GM18519 (cell line): ENCODE results near the gene KIAA1191.

Experiments
- ATAC-seq: cut with Tn5 transposase; IDR thresholded peaks from one replicate; pipeline ENCODE4 v1.9.1; 2021; ENCODE audit warnings: mild to moderate bottlenecking, moderate library complexity; ENCODE audit not compliant: unreplicated experiment, low FRiP score

The KIAA1191 gene

GRCh38 chr5:176366232-176366894, 4.8 kb upstream of the KIAA1191 start:
- no peak for ATAC-seq

GRCh38 chr5:176365351-176366231, 4.0 kb upstream of the KIAA1191 start, which contains the start of gene ARL10:
ARL10 (plus strand) TSS chr5:176365487; CDS start chr5:176365564, 77 bp downstream.
- ATAC-seq = peak; percentile 31

DNA sequence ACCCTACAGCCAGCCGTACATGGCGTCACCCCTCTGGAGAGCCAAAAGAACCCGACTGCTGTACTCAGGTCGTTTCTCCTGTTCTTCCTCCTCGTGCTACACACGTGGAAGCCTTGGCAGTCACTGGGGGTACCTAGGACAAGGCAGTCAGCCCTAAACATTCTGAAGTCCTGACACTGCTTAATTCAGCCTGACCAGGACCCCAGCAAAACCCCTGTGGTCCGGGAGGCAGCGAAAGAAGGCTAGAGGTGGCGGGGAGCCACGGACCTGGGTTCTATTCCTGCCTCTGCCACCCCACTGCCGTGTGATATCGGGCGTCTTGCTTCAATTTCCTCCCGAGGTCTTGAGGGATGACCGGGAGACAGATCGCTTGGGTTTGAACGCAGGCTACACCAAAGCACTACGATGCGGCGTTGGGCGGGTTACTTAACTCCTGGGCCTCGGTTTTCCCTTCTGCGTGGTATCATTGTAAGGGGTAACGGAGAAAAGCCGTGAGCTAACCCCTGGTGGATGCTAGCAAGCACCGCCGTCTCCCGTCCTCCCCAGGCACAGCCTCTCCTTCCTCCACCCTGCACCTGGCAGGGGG, 3.3 kb upstream of the KIAA1191 start:
- ATAC-seq = no peak

DNA sequence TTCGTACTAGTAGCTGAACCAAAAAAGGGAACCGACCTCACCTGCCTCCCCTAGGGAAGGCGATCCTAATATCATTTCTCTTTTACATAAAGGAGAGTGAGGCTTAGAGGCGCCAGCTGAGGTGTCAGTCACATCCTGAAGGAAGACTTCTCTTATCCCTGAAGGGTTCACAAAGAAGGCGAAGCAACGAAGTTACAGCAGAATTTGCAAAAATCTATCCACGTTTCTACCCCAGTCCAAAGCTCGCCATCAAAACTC, 598 bp upstream of the KIAA1191 start:
- no peak for ATAC-seq

GRCh38 chr5:176360894-176361436, 599 bp downstream of the KIAA1191 start:
- no peak for ATAC-seq

DNA sequence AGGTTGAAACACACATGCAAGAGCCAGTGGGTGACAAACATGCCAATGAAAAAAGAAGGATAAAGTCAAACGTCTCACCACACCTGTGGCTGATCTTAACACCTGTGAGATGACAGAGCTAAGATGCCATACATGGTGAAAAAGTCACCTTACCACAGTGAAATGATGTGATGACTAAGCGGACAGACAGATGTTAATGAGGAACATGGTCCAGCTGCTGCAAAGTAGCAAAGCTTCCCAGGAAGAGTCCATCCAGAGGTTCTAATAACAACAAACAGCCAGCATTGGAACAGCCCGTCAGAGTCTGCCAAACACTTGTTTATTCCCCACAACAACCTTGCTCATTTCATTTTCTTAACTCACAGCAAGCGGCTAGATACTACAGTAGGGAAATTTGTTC, 1.9 kb downstream of the KIAA1191 start:
- no peak for ATAC-seq

- no peak for ATAC-seq
These were observed 5.4 kb downstream of the KIAA1191 start for GRCh38 chr5:176356179-176356566.

- ATAC-seq = no peak
These were observed 6.0 kb downstream of the KIAA1191 start for GRCh38 chr5:176355400-176356178.

- ATAC-seq = no peak
These were observed 8.0 kb downstream of the KIAA1191 start for GRCh38 chr5:176353533-176353932.

DNA sequence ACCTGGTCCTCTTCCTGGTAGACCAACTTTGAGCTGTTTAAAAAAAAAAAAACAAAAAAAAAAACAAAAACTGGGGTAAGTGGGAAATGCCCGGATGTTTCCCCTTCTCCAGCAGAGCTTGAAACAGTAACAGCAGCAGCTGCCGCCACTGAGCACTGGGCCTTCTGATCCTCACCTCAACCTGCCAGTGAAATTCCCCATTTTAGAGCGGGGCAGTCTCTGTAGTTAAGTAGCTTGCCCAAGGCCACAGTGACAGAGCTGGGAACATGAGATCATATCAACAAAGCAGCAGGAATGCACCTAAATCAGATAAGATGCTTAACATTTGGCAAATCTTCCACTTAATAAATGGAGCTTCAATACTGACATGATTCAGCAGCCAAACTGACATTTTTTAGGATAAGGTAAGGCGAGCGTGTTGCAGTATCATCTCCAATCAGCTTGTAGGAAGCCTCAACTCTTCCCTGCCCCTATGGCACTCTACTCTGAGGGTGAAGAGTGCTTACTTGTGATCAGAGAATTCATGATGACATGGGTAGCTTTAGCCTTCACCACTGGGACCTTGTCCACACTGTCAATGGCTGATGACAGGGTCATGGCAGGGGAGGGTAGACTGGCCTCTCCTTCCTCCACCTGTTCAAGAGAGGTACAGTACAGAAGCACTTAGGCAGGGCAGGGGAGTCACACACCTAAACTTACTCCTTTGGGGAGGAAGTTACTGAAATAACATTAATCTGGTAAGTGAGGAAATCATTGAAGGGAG, 9.3 kb downstream of the KIAA1191 start:
- ATAC-seq = no peak

DNA sequence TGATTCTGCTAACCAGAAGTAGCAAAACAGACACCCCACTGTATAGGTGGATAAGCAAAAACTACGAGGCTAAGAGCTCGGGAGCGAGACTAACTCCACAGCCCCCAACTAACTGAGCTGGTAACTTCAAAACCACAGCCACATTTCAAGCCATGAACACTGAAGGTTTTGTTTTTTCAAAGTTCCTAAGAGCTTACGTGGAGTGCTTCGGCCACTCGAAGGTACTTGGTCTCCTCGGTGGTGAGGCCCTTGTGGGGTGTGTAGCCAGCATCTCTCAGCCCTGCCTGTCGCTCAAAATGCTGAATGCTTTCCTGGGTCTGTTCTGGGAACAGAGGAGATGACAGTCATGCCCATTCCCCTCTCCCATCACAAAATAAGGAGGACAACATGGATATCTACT, 11.1 kb downstream of the KIAA1191 start:
- ATAC-seq = no peak

- no peak for ATAC-seq
These were observed 18.7 kb downstream of the KIAA1191 start for GRCh38 chr5:176342766-176343458.

DNA sequence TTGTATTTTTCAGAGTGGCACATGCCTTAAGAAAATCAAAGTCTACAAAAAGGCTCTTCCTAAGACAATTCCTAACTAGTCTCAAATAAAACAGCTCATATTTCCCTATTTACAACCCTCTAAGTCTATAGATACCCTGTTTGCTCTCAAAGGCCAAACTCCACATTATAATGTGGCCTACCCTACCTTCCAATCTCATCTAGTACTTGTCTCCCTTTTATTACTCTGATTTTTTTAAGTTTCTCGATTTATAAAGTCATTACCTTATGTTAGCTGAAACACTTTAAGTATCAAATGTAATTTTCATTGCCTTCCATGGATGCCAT, 19.4 kb downstream of the KIAA1191 start:
- no peak for ATAC-seq

GRCh38 chr5:176341325-176342157, 20.0 kb downstream of the KIAA1191 start:
- ATAC-seq = no peak

DNA sequence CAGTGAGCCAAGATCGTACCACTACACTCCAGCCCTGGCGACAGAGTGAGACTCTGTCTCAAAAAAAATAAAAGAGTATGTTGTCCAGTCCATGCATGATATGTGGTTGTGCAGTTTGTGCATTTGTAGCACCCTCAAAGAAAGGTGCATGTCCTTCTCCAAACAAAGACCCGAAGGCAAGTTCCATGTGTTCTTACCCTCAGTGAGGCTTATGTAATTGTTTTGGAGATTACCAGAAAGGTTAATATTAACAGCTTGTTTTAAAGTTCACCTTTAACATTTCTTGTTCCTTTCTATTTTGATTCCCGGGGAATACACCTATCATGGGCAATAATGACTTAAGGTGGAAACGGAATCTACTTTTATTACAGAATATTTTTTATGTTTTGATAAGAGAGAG, 22.3 kb downstream of the KIAA1191 start:
- ATAC-seq = no peak

DNA sequence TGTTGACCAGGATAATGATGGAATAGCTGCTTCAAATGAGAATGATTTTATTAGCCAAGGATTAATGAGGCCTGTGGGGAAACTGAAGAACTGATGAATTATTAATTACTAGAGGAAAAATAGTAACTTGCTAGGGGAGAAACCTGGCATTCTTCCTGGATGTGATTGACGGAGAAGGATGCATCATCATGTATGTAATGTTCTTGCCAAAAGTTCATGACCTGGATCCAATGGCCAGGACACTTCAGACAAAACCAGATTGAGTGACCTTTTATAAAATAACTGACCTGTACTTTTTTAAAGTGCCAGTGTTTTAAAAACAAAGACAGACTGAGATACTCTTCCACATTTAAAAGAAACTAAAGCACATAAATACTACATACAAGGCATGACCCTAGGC, 23.7 kb downstream of the KIAA1191 start:
- no peak for ATAC-seq

DNA sequence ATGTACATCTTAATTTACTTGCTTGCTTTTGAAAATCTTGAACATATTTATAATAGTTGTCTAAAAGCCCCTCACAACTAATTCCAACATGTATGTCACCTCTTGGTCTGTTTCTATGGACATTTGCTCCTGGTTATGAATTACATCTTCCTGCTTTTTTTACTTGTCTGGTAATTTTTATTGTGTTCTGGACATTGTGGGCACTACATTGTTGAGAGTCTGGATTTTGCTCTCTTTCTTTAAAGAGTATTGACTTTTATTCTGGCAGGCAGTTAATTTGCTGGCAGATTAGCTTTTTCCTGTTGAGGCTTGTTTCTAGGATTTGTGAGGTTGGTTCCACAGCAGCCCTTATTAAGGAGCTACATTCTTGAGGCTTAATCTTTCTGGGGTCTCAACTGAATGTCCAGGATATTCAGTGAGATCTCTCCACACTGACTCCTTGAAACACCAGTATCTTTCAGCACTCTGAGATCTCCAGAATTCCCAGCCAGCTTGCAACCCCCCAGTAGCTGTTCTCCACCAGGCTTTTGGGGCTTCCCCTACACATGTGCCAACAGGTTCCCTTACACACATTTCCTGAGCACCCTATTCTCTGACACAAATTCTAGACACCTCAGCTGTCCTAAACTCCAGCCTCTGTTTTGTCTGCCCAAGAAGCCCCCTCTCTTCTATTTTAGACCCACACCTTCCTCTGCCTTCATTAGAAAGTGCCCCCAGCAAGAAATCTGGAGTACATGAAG, 27.4 kb downstream of the KIAA1191 start:
- ATAC-seq = no peak

- no peak for ATAC-seq
These were observed 41.0 kb downstream of the KIAA1191 start for GRCh38 chr5:176320577-176320976.
